ENCODE results near the gene CTNNA2.

CTNNA2 gene

DNA sequence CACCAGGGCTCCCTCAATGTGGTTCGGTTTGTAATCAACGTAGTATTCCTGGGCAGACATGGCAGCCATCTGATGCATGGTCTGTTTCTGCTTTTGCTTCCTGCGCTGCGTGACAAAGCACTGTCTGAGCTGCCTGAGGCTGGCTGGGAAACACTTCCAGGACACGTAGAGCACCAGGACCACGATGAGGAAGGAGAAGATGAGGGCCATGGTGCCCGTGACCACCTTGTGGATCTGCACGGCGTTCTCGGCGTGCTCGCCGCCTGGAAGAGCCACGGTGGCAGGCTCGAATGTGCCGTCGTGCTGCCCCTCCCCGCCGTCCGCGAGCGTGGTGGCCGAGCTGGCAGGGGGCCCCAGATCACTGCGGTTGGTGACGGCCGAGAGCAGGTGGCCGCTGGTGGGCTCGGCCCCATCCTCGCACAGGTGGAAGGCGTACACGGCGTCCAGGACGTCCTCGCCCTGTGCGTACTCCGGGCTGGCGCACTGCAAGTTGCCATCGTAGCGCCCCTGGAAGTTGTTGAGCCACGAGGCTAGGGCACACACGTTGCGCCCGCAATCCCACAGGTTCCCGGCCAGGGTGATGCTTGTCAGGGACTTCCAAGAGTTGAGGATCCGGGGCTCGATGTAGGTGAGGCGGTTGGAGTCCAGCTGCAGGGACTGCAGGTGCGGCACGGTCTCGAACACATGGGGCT, 789.6 kb downstream of the CTNNA2 start:
- no peak for DNase-seq

DNA sequence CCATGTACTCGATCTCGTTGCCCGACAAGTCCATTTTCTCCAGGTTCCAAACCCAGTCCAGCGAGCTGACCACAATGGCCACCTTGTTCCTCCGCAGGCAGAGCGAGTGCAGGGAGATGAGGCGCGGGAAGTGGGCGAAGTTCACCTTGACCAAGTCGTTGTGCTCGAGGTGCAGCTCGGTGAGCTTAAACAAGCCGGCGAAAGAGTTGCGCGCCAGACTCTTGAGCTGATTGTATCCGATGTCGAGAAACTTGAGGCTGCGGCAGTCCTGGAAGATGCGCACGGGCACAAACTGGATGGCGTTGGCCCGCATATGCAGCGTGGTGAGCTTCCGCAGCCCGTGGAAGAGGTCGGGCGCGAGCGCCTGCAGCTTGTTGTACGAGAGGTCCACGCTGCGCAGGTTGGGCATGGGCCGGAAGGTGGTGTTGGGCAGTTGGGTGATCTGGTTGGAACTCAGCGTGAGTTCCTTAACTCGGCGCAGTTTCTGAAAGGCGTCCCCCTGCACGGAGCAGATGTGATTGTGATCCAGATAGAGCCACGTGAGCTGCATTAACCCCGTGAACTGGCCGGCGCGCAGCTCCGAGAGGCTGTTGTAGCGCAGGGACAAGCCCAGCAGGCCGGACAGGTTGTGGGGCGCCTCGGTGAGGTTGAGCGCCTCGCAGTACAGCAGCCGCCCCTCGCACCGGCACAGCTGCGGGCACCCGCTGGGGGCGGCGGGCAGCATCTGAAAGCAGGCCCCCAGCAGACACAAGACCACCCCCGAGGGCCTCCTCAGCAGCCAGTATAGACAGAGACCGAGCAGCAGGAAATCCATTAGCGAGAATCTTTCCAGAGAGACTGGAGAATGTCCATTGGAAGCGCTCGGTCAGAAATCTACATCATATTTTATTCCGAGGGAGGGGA, 790.4 kb downstream of the CTNNA2 start:
- no peak for DNase-seq

DNA sequence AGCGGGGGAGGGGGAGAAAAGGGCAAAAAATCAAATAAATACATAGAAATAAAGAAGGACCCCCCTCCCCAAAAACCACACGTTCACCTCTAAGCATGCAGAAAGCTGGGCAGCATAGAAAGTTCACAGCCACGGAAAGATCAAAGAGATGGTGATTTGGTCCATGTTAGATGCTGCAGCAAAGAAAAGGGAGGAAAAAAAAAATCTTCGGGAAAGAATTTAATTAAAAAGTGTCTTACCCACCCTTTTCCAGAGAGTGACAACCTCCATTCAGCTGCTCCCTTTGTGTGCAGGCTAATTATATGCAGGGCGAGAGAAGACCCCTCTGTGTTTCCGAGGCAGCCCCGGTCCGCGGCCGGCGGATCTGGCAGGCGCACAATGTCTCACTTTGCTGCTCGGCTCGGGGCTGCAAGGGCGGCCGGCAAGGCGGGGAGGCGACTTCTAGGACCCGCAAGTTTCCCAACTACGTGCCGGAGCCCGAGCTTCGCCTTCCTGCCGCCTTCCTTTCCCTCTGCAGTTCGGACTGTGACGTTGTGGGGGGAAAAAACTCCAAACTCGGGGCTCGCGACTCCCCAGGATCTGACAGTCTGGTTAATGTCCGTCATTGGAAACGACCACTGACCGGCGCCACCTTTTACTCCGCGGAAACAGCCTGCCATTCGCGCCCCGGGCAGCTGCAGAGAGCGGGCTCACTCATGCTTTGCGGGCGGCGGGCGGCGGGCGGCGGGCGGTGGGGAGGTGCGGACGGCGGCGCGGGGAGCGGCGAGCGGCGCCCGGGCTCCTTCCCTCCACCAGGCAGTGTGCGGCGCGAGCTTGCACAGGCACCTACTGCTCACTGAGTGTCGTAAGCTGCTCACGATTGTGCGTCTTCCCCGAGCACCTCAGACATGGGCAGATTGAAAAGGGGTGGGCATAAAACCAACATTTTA, 791.3 kb downstream of the CTNNA2 start, which contains the start of gene LRRTM1:
TSS of gene LRRTM1 (minus strand) at position 844 of the 929 bp plus-strand sequence. CDS start 933 bp downstream, outside the sequence.
- DNase-seq = no peak

DNA sequence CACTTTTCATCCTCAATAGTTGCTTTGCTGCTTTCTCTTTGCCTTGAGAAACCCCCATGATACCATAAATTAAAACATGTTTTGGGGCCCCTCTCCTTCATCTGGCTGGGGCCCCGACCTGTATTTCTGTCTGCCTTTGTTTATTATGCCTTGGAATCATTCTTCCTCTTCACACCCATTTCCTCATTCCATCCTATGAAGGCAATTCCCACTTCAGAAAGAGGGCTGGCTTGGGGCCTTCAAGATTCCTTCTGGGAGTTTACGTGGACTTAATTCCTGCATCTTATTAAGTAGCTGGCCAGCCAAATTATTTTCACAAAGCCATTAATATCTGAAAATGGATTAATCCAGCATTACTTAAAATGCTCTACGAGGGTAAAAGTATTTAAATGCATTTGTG, 798.5 kb downstream of the CTNNA2 start:
- no peak for DNase-seq

DNA sequence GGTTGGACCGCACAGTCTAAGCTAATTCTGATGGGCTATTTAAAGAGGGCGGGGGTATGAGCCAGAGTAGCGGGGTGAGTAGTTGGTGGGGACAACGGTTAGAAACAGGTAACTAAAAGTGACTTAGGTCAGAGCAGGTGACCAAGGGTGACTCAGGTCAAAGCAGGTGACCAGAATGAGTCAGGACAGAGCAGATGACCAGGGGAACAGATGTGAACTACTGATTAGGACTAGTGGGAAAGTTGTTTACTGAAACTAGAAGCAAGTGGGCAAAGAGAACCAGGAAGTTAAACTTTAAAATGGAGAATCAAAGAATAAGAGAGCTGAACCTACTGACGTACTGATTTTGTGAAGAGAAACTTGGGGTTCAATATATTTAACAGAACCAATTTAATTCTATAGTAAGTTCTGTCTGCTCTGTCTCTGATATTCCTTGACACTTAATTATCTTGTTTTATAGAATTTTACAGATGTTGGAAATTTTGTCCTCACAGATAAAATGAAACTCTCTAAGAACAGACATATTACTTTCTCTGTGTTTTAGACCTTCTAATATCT, 799.5 kb downstream of the CTNNA2 start:
- DNase-seq = no peak

DNA sequence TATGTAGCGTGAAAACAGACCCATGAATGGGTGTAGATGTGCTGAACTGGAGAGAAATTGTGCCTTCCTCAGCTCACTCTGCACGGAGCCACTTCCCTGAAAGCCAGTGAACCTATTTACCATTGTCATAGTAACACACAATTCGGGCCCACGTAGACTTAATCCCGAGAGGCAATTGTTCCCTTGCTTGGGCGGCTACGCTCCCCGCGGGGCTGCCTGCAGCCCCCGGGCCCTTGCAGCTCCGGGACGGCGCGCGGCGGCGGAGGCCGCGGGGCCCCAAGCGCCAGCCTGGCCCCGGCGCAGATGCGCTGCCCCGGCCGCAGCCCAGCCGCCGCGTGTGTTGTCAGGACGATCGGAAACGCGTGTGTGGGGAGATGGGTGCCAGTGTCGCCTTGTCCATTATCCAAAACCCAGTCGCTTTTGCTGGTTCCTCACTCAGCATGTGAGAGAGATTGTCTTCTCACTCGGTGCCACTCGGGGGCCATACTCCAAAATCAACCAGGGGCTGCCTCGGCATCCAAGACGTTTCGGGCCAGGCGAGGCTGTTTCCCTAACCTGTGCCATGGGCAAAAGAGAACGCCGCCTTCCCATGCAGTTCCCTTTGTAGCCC, 809.6 kb downstream of the CTNNA2 start:
- no peak for DNase-seq

DNA sequence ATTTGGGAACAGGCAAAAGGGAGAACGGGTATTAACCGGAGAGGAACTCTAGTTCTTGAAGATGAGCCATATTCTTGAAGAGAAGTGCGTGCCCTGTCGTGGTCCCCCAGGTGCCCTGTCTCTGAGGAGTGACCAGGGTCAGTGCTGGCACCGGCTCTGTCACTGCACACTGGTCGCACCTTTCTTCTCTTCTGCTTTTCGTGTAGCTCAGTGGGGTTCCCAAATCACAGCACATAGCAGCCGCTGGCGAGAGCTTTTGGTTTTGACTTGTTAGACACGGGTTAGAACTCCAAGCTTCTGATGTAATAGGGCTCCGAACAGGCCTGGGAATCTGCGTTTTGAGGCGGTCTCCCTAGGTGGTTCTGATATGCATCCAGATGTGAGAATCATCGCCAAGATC, 810.1 kb downstream of the CTNNA2 start:
- no peak for DNase-seq

DNA sequence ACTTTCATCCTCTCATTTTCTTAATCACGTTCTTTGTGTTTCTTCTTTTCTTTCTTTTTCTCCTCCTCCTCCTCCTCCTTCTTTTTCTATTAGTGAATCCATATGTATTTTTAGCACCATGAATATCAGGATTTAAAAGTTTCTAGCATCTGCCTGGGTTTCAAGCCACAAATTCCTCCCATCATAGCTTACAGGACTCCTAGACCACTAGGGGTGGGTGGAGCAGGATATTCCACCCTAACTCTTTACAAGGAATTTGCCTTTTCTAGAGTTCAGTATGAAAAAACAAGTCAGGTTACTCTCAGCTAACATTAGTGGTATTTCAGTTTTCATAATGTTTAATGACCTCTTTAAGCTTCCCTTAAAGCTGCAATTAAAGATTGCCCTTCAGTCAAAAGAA, 810.8 kb downstream of the CTNNA2 start:
- DNase-seq = no peak

DNA sequence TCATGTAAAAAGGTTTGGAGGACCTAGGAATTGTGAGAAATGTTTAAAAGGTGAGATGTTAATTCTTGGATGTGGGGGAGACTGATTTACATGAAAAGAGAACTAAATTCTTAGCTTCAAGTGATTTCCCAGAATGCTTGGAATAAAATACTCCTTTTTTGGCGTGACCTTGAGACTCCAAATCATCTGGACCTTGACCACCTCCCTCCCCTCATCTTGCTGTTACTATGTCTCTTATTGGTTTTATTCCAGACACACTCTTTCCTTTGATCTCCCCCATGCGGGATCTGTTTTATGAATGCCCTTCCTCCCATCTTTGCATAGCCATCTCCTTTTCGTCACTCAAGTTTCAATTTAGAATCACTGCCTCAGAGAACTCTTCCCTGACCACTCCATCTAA, 811.7 kb downstream of the CTNNA2 start:
- DNase-seq = no peak

DNA sequence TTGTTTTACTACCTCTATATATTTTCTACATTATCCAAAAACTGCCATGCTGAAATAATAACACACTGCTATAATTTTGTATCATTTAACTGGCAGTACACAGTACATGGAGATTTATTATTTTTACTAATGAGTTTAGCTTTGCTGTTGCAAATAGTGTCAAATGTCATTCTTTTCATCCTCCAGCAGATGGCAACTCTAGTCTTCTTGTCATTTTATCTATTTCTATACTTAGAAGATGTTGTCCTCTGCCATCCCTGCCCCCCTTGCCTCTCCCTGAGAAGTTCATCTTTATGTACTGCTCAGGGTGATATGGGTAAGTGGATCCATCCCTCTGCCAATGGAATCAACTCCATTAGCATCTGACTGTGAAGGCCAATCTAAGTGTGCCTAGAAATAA, 813.4 kb downstream of the CTNNA2 start:
- no peak for DNase-seq

DNA sequence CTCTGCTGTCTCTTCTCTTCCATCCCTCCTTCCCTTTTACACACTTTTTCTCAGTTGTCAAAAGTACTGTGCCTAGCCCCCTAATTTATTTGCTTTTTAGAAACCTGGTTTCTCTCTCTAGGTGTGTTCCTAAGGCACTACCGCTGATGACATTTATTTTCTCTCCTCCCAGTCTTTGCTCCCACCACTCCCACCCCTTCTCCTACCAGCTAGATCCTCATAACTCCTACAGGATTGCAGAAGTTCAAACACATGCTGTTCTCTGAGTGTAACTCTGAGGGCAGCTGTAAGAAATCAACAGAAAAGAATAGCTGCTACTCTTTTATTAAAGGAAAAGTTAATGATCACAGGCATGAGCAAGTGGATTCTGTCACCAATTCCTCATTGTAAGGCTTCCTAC, 814.0 kb downstream of the CTNNA2 start:
- DNase-seq = no peak

DNA sequence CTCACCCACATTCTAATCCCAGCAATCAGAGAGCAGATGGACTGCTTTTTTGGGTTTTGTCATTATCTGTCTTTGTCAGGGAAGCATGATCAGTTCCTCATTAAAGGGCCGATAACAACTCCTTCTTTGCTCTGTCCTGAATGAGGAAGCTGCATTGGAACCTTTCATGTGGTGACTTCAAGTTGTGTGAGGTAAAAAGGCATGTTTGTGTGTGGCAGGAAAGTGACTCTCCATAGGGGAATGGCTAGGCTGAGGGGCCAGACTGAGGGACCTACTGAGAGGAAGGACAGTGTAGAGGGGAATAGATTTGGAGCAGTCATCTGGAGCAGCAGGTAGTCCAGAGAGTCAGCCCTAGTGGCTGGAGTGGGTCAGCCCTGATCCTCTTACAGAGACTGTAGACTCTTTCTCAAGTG, 815.3 kb downstream of the CTNNA2 start:
- DNase-seq = no peak

DNA sequence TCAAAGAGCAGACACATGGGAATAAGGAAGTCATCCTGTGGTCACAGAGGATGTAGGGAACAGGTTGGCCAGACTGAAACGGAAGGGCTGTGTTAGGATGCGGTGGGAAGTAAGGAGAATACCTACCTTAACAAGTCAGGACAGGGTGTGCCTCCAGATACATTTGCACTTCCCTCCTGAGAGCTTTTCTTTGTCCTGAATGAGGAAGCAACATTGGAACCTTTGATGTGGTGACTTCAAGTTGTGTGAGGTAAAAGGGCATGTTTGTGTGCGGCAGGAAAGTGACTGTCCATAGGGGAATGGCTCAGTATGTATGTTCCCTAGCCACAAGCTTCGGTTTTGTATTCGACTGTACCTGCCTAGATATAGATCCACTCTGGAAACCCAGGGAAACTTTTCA, 816.6 kb downstream of the CTNNA2 start:
- no peak for DNase-seq

DNA sequence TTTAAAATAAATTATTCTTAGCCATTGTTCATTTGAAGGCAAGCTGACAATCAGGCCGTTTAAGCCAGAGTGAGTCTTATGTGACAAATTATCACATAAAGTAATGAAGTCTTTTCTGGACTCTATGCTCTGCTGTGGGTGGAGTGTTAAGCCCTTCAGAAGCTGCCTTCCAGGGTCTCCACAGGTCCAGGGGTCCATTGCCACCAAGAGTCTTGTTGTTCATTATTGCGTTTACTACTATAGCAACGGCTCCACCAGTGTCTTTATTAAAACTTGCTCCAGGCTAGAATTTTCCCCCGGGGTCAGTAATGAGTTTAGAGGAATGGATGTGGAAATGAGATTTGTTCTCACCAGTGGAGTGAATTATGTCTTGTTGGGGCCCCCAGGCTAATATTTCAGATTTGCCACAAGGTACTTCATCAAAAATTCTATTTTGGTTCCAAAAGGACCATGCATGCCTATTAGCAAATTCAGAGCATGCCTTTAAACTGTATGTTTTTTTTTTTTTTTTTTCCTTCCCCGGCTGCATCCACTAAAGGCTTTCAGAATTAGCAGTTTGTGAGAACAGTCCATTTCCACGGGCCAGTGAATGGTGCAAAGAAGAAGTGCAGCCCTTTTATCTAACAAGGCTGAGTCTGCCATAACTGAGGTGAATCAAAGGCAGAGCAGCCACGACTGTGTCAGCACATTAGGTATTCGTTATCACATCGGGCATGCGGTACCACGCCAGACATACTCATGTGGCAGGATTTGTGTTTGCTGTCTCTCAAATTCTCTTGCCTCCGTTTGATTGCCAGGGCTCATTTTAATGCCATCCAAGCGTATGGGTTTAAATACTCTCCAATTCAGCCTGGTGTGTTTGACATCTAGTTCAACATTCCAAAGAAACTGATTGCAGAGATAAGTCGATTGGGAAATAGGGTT, 817.9 kb downstream of the CTNNA2 start:
- no peak for DNase-seq

DNA sequence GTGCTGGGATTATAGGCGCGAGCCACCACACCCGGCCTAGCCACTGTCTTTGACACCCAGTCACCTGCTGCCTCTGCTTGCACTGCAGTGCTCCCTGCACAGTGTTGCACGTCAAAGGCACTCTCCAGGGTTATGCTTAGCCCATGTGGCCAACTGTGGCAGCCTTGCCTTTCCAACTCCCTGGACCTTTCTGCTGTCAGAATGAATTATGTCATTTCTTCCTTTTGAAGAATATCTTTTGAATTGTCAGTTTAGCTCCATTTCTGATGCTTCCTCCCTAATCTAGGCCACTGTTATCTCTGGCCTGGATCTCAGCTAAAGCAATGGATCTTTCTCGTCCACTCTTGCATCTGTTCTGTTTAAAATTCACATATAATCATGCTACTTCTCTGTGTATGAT, 821.0 kb downstream of the CTNNA2 start:
- DNase-seq = no peak

DNA sequence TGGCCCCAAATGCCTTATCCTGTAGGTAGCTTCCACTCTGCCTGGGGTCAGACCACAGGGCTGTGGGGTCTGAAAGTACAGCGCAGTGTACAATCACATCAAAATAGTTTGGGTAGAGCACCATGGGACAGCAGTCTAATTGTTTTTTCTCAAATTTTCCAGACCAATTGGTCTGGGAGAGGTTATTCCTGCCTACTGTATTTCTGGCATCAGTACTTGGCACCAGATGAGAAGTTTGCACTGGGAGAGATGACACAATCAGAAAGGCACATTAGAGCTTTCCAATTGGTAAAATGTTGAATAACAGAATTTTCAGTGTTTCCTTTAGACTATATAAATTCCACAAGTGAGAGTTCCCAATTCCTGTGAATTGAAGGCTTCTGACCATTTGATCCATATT, 822.6 kb downstream of the CTNNA2 start:
- DNase-seq = no peak

DNA sequence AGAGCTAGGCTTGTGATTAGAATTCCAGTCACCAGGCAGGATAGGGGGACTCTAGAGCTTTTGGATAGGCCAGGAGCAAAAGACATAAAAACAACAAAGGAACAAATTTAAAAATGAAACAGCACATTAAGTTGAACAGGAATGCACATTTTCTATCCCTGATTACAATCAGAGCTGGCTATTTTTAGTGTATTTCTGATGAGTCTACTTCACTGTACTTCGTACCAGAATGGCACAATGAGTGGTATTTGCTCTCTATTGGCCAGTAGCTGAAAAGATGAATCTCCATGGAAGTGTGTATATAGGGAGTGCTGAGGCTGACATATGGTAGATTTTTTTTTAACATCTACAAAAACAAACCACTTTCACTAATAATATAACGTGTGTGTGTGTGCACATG, 825.9 kb downstream of the CTNNA2 start:
- DNase-seq = no peak

DNA sequence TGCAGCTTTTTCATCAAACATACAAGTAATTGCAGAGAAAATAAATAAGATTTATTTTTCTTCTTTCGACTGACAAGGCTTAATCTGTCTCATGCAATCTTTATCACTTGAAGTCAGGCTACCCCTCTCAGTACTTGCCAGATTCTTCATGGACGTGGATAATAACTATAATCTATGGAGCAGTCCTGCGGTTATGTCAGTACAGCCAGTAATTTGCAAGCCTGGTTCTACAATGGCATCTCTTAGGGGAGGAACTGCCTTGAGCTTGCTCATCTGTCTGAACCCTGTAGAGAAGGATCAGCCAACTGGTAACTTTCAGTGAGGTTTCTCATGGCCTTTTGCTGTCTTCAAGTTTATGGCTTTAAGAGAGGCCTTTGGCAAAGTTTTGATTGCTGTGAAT, 827.2 kb downstream of the CTNNA2 start:
- no peak for DNase-seq

DNA sequence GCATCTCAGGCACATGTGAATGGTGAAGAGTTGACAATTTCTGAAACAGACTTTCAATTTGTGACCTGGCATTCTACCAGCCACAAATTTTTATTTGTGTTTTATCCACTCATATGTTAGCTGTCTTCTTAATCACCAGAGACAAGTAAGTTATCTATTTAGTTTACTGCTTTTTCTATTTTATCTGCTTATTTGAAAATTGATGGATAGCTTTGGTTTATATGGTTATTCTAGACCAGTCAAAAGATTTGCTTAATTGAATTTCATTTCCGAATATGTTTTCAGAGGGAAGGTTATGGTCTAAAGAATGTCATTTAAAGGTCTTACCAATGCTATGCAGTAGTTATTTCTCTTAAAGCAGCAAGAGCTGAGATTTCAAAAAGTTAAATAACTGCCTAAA, 835.2 kb downstream of the CTNNA2 start:
- no peak for DNase-seq

DNA sequence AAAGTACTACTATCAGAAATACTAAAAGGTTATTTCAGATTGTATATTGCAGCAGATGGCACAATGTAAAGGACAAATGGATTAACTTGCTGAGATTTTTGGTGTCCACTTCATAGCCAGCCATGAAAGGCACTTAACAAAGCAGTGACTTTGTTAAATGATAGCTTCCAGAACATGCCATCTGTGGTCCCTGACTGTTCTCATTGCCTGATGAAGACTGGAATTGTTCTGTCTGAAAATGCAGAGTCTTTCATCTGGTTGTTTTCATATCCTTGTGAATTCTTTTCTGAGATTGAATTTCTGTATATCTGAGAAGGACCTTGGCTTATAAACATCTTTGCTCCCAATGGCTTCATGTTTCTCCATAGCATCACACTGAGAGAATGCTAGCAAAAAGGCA, 836.1 kb downstream of the CTNNA2 start:
- DNase-seq = no peak

DNA sequence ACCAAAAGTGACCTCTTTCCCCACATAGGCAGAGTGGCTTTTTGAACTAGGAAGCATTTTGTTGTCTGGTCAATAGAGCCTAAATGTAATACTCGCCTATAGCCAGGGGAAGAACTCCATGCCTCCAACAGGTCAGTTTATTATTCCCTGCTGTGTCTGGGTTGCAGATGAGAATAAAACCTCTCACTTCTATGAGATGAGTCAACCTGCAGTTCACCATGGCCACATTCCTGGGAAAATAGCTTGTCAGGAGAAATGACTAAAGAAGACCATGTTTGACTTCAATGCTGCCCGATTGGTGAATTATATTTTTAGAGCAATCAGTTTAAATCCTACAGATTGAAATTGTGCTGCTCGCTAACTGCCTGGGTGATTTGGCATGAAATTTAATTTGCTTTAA, 838.4 kb downstream of the CTNNA2 start:
- no peak for DNase-seq

Measured in stimulated activated CD8-positive, alpha-beta memory T cell treated with anti-CD3 and anti-CD28 coated beads, Interleukin-4, amount 100 ng/mL, for 48 hours (primary cell).